Keratinocyte (primary cell): Measurements from ENCODE around the gene RRP8. TPM values are rescaled to one million over a fixed set of nuclear protein-coding genes. Genes with fewer than 3 reads are reported as not detected.

Source experiments
- DNase-seq: peaks from one replicate; pipeline ENCODE4 v3.0.0-alpha.2; 2011; ENCODE audit warnings: low read depth, missing footprints, low spot score
- FAIRE-seq: peaks from 2 replicates; lab custom pipeline; 2011; peaks lifted over from hg19 to GRCh38; lab: Jason Lieb, UNC
- H2AFZ ChIP-seq: 2 replicates; pipeline ENCODE4 v1.6.0; 2012; ENCODE audit warnings: low read length, control low read depth, inconsistent platforms; ENCODE audit not compliant: control insufficient read depth
- H3K27ac ChIP-seq: 2 replicates; pipeline ENCODE4 v1.5.1; 2011; ENCODE audit warnings: low read length; ENCODE audit not compliant: control insufficient read depth, insufficient read depth
- H3K27me3 ChIP-seq: 3 replicates; pipeline ENCODE4 v1.6.0; 2011; ENCODE audit warnings: low read length; ENCODE audit not compliant: control insufficient read depth, insufficient read depth; ENCODE audit errors: extremely low read depth
- H3K36me3 ChIP-seq, 2 experiments: 2 replicates in 1 of 2; 3 replicates in 1 of 2; pipeline ENCODE4 v1.5.1; 2011; ENCODE audit warnings: low read length in 2 of 2, mild to moderate bottlenecking in 1 of 2; ENCODE audit not compliant: control insufficient read depth in 2 of 2, insufficient read depth in 2 of 2; ENCODE audit errors: extremely low read depth in 1 of 2
- H3K4me1 ChIP-seq: 3 replicates; pipeline ENCODE4 v1.5.1; 2011; ENCODE audit warnings: low read length; ENCODE audit not compliant: control insufficient read depth, insufficient read depth; ENCODE audit errors: extremely low read depth
- H3K4me2 ChIP-seq: 3 replicates; pipeline ENCODE4 v1.6.0; 2011; ENCODE audit warnings: low read depth, low read length; ENCODE audit not compliant: control insufficient read depth, insufficient read depth; ENCODE audit errors: extremely low read depth
- H3K4me3 ChIP-seq, 3 experiments: fragments of 200-600 bp in 1 of 3; sonication (generic) in 1 of 3; 2 replicates in 2 of 3; 3 replicates in 1 of 3; pipeline ENCODE4 v1.5.1; 2011 to 2016; ENCODE audit warnings: low read length in 3 of 3, mild to moderate bottlenecking in 3 of 3, control low read depth in 2 of 3, inconsistent platforms in 1 of 3, low read depth in 1 of 3, mixed read lengths in 1 of 3, mixed run types in 1 of 3, moderate library complexity in 1 of 3; ENCODE audit not compliant: control insufficient read depth in 2 of 3, insufficient read depth in 2 of 3; ENCODE audit errors: extremely low read depth in 1 of 3
- H3K79me2 ChIP-seq: 2 replicates; pipeline ENCODE4 v1.6.0; 2012; ENCODE audit warnings: low read length; ENCODE audit not compliant: control insufficient read depth, insufficient read depth
- H3K9ac ChIP-seq: 3 replicates; pipeline ENCODE4 v1.6.0; 2011; ENCODE audit warnings: low read length; ENCODE audit not compliant: control insufficient read depth, insufficient read depth; ENCODE audit errors: extremely low read depth
- H3K9me1 ChIP-seq: 3 replicates; pipeline ENCODE4 v1.6.0; 2011; ENCODE audit warnings: low read length; ENCODE audit not compliant: control insufficient read depth, insufficient read depth; ENCODE audit errors: extremely low read depth
- H3K9me3 ChIP-seq: 2 replicates; pipeline ENCODE4 v1.5.1; 2012; ENCODE audit warnings: low read depth, low read length; ENCODE audit not compliant: control insufficient read depth
- H4K20me1 ChIP-seq: 3 replicates; pipeline ENCODE4 v1.6.0; 2011; ENCODE audit warnings: low read length; ENCODE audit not compliant: control insufficient read depth, insufficient read depth; ENCODE audit errors: extremely low read depth
- EZH2 ChIP-seq: IDR thresholded peaks from one replicate; pipeline ENCODE4 v1.6.1; 2012; ENCODE audit warnings: inconsistent platforms, mild to moderate bottlenecking, low read length, moderate library complexity
- dilution Hi-C: fragments of 300-500 bp; cut with MboI; formaldehyde crosslinking; loops from one replicate; pipeline ENCODE4 v1.7.0; 2020; ENCODE audit warnings: low sequenced_read_pairs; ENCODE audit not compliant: extremely low pct_ligation_motif_present
- polyA plus RNA-seq, 5 experiments: library from polyadenylated mRNA; depleted of rRNA in 3 of 5; stranded (reverse) in 3 of 5; stranded (forward) in 1 of 5; unstranded in 1 of 5; fragments of >200 nt; gene quantifications; 1 replicate in 1 of 5; 2 replicates in 3 of 5; 3 replicates in 1 of 5; pipeline versions ENCODE4 v1.2.1 to v1.2.3, GENCODE V29; 2011 to 2012; ENCODE audit warnings: missing spikeins in 2 of 5, low read depth in 1 of 5, low replicate concordance in 1 of 5
- TF ChIP-seq, protein P1 (sequence below), 3 experiments: IDR thresholded peaks in 1 of 3; conservative IDR thresholded peaks in 1 of 3; optimal IDR thresholded peaks in 1 of 3; 2 replicates in 2 of 3; 3 replicates in 1 of 3; pipeline versions ENCODE3 to v1.5.1; 2011; ENCODE audit warnings: low read length in 3 of 3, mild to moderate bottlenecking in 3 of 3, moderate library complexity in 2 of 3, control low read depth in 1 of 3, inconsistent platforms in 1 of 3; ENCODE audit not compliant: insufficient read depth in 2 of 3; ENCODE audit errors: extremely low read depth in 1 of 3

Gene RRP8
- polyA plus RNA-seq, 1 donor (not counting 4 experiments of a cell fraction or from before 2014, with no cell fraction given), result 15.0 TPM

- Histone ChIP-seq H3K9me3 (peaks cover 3% of the 10 kb centered on the region), H4K20me1 (no peaks in the 10 kb centered on the region), H3K9ac (no peak overlapping the region), H3K27ac (no peak overlapping the region), H3K36me3 (peaks cover 2 to 5% of the 10 kb centered on the region in 2 experiments), H3K9me1 (no peaks in the 10 kb centered on the region), H3K4me1 (no peaks in the 10 kb centered on the region), H3K27me3 (no peaks in the 10 kb centered on the region), H3K4me2 (no peak overlapping the region), H3K4me3 (no peak overlapping the region), H2AFZ (no peak overlapping the region), H3K79me2 (no peaks in the 10 kb centered on the region)
- dilution Hi-C loops, result no loop called here
- no peak for DNase-seq
- TF ChIP-seq EZH2, result no peak
- TF ChIP-seq, protein P1, sequence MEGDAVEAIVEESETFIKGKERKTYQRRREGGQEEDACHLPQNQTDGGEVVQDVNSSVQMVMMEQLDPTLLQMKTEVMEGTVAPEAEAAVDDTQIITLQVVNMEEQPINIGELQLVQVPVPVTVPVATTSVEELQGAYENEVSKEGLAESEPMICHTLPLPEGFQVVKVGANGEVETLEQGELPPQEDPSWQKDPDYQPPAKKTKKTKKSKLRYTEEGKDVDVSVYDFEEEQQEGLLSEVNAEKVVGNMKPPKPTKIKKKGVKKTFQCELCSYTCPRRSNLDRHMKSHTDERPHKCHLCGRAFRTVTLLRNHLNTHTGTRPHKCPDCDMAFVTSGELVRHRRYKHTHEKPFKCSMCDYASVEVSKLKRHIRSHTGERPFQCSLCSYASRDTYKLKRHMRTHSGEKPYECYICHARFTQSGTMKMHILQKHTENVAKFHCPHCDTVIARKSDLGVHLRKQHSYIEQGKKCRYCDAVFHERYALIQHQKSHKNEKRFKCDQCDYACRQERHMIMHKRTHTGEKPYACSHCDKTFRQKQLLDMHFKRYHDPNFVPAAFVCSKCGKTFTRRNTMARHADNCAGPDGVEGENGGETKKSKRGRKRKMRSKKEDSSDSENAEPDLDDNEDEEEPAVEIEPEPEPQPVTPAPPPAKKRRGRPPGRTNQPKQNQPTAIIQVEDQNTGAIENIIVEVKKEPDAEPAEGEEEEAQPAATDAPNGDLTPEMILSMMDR (optimal IDR thresholded peaks at IDR 0.05 in 1 of 3, IDR thresholded peaks at IDR 0.05 in 1 of 3, conservative IDR thresholded peaks at IDR 0.05 in 1 of 3; ENCODE audit: extremely low read depth in 1 of 3, insufficient read depth in 2 of 3, low read length in 3 of 3), result no peak
- FAIRE-seq, result no peak
These were observed 16.0 kb downstream of the RRP8 start for GRCh38 chr11:6587360-6587953.

DNA sequence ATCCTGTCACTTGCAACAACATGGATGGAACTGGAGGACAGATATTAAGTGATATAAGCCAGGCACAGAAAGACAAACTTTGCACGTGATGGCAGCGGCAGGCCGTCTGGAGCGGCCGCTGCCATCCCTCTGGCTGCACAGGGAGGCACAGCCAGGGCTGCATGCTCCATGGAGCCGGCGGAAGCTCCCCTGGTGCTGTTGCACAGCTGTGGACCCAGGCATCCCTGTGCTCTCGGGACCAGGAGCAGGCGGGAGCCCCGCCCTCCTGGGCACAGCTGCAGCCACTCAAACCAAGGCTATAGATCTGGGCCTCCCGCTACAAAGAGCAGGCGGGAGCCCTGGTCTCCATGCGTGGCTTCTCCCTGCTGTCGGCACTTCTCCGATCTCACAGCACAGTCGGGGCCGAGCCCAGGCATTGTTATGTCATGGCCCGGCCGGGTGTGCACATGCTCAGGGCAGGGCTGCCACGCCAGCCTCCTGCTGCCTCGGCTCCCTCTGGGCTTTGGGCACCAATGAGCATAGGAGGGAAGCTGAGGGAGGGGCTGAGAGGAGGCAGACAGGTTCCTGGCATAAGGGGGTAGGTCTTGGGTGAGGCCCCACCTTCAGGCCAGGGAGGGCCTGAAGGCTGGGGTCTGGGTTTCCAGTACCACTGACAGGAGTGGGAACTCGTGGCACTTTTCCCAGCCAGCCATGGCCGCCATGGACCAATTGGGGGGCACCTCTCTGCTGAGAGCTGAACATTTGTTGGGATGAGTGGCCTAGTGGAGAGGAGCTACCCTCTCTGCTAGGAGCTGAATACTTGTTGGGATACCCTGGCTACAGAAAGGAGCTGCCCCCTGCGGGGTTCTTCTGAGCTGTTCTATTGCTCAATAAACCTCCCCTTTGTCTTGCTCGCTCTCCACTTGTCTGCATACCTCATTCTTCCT is 16.7 kb downstream of the RRP8 start:
- dilution Hi-C loops, result no loop called here
- no peaks in the 10 kb centered on the region for H3K36me3 ChIP-seq
- H3K4me3 ChIP-seq, result no peak overlapping the region
- H3K4me1 ChIP-seq, result no peaks in the 10 kb centered on the region
- no peaks in the 10 kb centered on the region for H3K79me2 ChIP-seq
- no peak overlapping the region for H3K9ac ChIP-seq
- H3K9me3 ChIP-seq, result peaks cover 3% of the 10 kb centered on the region
- DNase-seq, result no peak
- no peak overlapping the region for H3K27ac ChIP-seq
- H2AFZ ChIP-seq, result no peak overlapping the region
- TF ChIP-seq, protein P1 (optimal IDR thresholded peaks at IDR 0.05 in 1 of 3, IDR thresholded peaks at IDR 0.05 in 1 of 3, conservative IDR thresholded peaks at IDR 0.05 in 1 of 3; ENCODE audit: extremely low read depth in 1 of 3, insufficient read depth in 2 of 3, low read length in 3 of 3), result no peak
- TF ChIP-seq EZH2, result no peak
- H3K9me1 ChIP-seq, result no peaks in the 10 kb centered on the region
- no peak for FAIRE-seq
- H3K4me2 ChIP-seq, result no peak overlapping the region
- H3K27me3 ChIP-seq, result no peaks in the 10 kb centered on the region
- no peaks in the 10 kb centered on the region for H4K20me1 ChIP-seq
